ENCODE measurements around the gene WWOX. TPM values are rescaled to one million over a fixed set of nuclear protein-coding genes. Genes with fewer than 3 reads are reported as not detected.

Gene WWOX
- total and polyA plus RNA-seq, 2 experiments from 2014 or later: 17.0 to 39.8 TPM

GRCh38 chr16:79188115-79188738 lies 1088.8 kb downstream of the WWOX start:
- TF ChIP-seq CTCF (IDR thresholded peaks at IDR 0.05; ENCODE audit: poor library complexity): no peak
- TF ChIP-seq EZH2 (IDR thresholded peaks at IDR 0.05; ENCODE audit: borderline replicate concordance): no peak
- TF ChIP-seq EZH2phosphoT487 (IDR thresholded peaks at IDR 0.05; ENCODE audit: low read depth, severe bottlenecking, unreplicated experiment): no peak
- no peaks in the 10 kb centered on the region for H3K9me3 ChIP-seq (ENCODE audit: low read depth)
- H4K20me1 ChIP-seq (ENCODE audit: insufficient read depth, poor library complexity, severe bottlenecking): no peaks in the 10 kb centered on the region
- H3K36me3 ChIP-seq (replicated peaks; ENCODE audit: insufficient read depth, low read depth): no peaks in the 10 kb centered on the region
- DNase-seq (ENCODE audit: low spot score): no peak
- H3K4me2 ChIP-seq: no peak overlapping the region
- no peak overlapping the region for H2AFZ ChIP-seq
- no peak overlapping the region for H3K4me3 ChIP-seq
- H3K4me1 ChIP-seq (ENCODE audit: insufficient read depth): peaks cover 4% of the 10 kb centered on the region
- H3K27me3 ChIP-seq: no peaks in the 10 kb centered on the region
- no peaks in the 10 kb centered on the region for H3K9me2 ChIP-seq (replicated peaks; ENCODE audit: insufficient read depth)
- 73% methylated on average over 13 of the region's 13 CpGs for WGBS (ENCODE audit: low lambda C conversion rate, missing lambda C conversion rate)
- H3K79me2 ChIP-seq: no peaks in the 10 kb centered on the region
- no peak overlapping the region for H3K27ac ChIP-seq

GRCh38 chr16:79188739-79189122 lies 1089.3 kb downstream of the WWOX start:
- no peaks in the 10 kb centered on the region for H3K27me3 ChIP-seq
- no peak overlapping the region for H3K4me3 ChIP-seq
- no peak overlapping the region for H2AFZ ChIP-seq
- no peaks in the 10 kb centered on the region for H3K79me2 ChIP-seq
- no peaks in the 10 kb centered on the region for H4K20me1 ChIP-seq (ENCODE audit: insufficient read depth, poor library complexity, severe bottlenecking)
- DNase-seq (ENCODE audit: low spot score): no peak
- WGBS (ENCODE audit: low lambda C conversion rate, missing lambda C conversion rate): 45% methylated on average over 5 of the region's 5 CpGs
- no peak for TF ChIP-seq EZH2phosphoT487 (IDR thresholded peaks at IDR 0.05; ENCODE audit: low read depth, severe bottlenecking, unreplicated experiment)
- TF ChIP-seq CTCF (IDR thresholded peaks at IDR 0.05; ENCODE audit: poor library complexity): no peak
- TF ChIP-seq EZH2 (IDR thresholded peaks at IDR 0.05; ENCODE audit: borderline replicate concordance): no peak
- H3K4me2 ChIP-seq: no peak overlapping the region
- H3K27ac ChIP-seq: no peak overlapping the region
- no peaks in the 10 kb centered on the region for H3K9me2 ChIP-seq (replicated peaks; ENCODE audit: insufficient read depth)
- H3K9me3 ChIP-seq (ENCODE audit: low read depth): no peaks in the 10 kb centered on the region
- H3K36me3 ChIP-seq (replicated peaks; ENCODE audit: insufficient read depth, low read depth): no peaks in the 10 kb centered on the region
- peaks cover 4% of the 10 kb centered on the region for H3K4me1 ChIP-seq (ENCODE audit: insufficient read depth)

- Histone ChIP-seq H3K36me3 (replicated peaks; ENCODE audit: insufficient read depth, low read depth) (no peaks in the 10 kb centered on the region), H2AFZ (no peak overlapping the region), H3K27me3 (no peaks in the 10 kb centered on the region), H3K4me3 (no peak overlapping the region), H3K9me2 (replicated peaks; ENCODE audit: insufficient read depth) (no peaks in the 10 kb centered on the region), H4K20me1 (ENCODE audit: insufficient read depth, poor library complexity, severe bottlenecking) (no peaks in the 10 kb centered on the region), H3K27ac (no peak overlapping the region), H3K4me1 (ENCODE audit: insufficient read depth) (peaks cover 4% of the 10 kb centered on the region), H3K9me3 (ENCODE audit: low read depth) (no peaks in the 10 kb centered on the region), H3K4me2 (no peak overlapping the region), H3K79me2 (no peaks in the 10 kb centered on the region)
- 97% methylated on average over 1 of the region's 1 CpG for WGBS (ENCODE audit: low lambda C conversion rate, missing lambda C conversion rate)
- no peak for DNase-seq (ENCODE audit: low spot score)
- TF ChIP-seq CTCF (IDR thresholded peaks at IDR 0.05; ENCODE audit: poor library complexity) (no peak), EZH2phosphoT487 (IDR thresholded peaks at IDR 0.05; ENCODE audit: low read depth, severe bottlenecking, unreplicated experiment) (no peak), EZH2 (IDR thresholded peaks at IDR 0.05; ENCODE audit: borderline replicate concordance) (no peak)
Observed at GRCh38 chr16:79190542-79190941, 1091.1 kb downstream of the WWOX start.

Data from hepatocyte (in vitro differentiated cells).